Activated naive CD4-positive, alpha-beta T cell (primary cell): ENCODE results near the gene SV2C.
"Not testable (repeated sequence)": the region's sequence is repeated elsewhere in the genome, so short reads cannot be mapped to it uniquely, and the experiment has no call there.

Experiments
- DNase-seq, 4 experiments: peaks; one replicate each; lab custom pipeline; 2025; lab: John Stamatoyannopoulos, UW

The SV2C gene

DNA sequence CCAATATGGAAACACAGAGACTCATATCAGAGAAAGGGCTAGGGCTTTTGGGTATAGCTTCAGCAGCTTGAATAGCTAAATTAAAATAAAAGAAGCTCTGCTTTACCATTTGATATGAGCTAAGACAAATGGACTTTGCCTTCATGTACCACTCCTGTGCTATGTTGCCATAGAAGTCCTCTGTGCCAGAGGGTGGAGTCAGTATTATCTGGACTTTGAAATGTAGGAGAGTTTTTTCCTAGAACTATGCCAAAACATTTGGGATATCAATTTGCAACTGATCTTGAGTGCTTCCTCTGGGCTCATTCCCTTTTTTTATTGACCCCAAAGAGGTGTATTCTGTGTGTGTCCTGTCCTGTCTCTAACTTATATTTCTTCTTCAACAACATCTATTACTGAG is 219.5 kb downstream of the SV2C start:
- DNase-seq = not testable (repeated sequence)

DNA sequence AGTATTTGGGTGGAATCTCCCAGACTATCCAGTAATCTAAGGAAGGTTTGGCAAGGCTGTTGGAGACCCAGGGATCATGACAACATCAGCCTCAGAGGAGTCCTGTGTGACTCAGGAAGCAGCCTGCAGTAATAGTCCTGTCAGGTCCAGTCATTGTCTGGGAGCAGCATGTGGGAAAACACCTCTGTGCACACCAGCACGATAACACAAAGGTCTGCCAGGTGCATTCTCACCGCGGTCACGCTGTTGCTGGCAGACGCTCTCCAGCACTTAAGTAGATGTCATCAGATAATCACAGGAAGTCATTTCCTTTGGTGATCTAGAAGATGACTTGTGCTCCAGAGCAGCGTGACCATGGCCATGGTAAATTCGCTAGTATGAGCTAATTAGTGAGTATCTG is 220.7 kb downstream of the SV2C start:
- DNase-seq = no peak

DNA sequence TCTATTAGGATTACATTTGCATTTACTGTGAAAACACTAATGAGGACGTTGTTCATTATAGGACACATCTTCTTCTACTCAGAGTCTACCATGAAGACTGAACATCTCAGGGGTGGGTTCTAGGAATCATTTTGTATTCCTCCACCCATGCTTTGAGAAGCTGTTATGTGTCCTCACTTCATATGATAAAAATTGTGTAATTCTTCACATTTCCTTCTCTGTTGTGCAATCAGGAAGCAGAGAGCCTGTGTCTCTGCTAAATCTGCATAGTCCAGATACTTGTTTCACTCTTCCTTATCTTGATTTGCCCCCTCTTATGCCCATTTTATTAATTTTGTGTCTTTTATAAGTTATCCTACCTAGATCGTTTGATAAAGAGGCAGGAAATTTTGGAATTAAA is 222.1 kb downstream of the SV2C start:
- DNase-seq = no peak

DNA sequence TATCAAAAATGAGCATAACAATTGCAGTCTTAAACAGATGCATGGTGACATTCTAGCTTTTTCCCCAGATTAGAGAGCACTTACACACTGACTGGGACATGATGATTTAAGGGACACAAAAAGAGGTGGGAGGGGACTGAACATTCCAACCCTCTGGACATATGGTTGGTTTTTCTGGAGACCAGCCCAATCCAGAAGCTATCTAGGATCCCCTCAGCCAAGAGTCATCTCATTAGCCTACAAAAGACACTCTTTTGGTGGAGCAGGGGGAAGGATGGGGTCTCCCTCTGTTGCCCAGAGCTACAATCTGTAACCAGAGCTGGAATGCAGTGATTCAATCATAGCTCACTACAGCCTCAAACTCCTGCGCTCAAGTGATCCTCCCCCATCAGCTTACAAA is 222.6 kb downstream of the SV2C start:
- no peak for DNase-seq

DNA sequence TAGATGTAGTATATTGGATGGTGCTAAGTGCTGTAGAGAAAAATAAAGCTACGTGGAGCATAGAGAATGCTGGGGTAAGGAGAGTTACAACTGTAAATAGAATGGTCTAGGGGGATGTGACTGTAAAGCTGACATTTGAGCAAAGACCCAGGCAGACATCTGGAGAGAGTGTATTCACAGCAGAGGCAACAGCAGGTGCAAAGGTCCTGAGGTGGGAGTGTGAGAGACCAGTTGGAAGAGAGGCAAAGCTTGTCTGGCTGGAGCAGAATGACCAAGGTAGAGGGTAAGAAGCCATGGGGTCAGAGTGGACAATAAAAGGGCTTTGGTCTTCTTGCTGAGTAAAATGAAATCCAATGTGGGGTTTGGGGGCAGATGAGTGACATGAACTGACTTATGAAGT is 227.0 kb downstream of the SV2C start:
- DNase-seq = no peak

DNA sequence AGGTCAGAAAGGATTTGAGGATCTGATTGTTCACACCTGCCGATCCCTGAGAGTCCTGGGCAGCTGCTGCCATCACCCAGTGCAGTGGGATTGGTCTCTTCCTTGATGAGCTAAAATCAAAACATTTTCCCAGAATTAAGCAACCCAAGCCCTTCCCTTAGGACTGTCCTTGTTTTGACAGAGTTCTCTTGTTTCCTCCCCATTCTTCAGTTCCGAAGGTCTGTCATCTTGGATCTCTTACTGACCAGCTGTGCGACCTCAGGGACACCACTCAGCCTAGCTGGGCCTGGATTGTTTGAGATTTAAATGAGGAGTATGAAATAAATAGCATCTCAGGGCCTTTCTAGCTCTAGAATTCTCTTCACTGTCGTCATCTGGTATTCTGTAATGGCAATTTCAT is 229.6 kb downstream of the SV2C start:
- no peak for DNase-seq

DNA sequence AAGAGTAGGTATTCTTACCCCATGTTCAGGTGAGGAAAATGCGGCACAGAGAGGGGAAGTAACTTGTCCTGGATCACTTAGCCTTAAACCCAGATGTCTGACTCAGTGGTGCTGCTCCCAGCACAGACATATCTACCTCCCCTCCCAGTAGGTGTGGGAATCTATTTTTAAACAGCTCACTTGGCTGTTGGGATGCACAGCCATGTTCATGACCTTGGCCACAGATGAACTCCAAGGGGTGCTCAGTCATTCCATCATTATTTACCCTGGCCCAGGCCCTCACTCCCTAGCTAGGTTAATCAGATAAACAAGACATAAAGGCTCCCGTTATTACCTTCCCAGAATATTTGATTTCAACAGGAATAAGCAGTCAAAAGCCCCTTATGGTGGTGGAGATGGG is 231.5 kb downstream of the SV2C start:
- DNase-seq = no peak

DNA sequence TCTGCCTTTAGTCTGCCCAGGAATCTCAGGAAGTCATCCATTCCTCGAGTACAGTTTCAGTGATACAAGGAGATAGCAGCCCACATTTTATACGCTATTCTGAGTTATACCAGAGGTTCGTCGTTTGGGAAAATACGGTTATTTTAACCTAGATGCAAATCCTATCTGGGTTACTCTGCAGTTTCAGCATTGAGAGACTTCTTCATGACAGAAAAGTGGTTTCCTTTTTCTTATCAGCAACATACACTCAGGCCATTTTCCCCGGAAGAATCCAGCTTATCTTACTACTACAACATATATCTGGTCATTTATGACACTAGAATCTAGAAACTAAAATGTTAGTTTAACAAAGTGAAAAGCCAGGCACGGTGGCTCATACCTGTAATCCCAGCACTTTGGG is 236.5 kb downstream of the SV2C start:
- DNase-seq = no peak

DNA sequence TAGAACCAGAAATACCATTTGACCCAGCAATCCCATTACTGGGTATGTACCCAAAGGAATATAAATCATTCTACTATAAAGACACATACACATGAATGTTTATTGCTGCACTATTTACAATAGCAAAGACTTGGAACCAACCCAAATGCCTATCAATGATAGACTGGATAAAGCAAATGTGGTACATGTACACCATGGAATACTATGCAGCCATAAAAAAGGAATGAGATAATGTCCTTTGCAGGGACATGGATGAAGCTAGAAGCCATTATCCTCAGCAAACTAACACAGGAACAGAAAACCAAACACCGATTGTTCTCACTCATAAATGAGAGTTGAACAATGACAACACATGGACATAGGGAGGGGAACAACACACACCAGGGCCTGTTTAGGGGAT is 240.3 kb downstream of the SV2C start:
- DNase-seq = not testable (repeated sequence)

DNA sequence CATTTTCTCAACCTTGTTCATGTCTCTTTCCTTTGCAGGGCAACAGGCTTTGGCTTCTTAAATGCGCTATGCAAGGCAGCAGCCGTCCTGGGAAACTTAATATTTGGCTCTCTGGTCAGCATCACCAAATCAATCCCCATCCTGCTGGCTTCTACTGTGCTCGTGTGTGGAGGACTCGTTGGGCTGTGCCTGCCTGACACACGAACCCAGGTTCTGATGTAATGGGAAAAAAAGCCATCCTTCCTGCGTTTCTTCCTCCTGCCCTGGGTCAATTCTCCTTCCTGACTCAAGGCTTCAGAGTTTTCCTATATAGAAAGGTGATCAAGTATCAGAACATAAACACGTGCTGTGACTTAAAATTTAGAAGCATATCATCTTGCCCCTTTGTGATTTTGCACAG is 242.1 kb downstream of the SV2C start:
- DNase-seq = no peak

DNA sequence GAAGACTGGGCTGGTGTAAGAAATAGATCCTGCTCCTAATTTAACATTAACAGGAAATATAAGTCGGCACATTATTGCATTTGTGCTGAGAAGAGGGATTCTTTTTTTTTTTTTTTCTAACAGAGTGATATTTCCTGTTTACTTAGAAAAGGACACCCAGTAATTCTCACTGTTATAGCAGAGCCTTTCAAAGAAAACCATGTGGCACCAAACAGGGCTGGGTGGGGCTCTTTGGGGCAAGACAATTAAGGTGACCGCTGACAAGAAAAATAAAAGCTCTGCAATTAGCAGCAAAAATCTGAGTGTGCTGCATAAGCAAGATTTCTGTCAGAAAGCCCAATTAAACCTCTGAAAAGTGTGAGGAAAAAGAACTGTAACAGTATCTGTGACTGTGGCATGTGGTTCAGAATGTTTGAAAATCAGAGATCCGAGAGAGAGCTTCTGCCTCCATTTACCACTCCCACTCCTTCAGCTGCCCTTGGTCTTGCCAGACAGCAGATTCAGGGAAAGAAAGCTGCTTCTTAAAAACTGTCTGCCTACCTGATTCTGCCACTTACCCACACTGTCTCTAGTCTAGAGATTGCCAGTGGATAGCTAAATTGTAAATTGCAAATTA is 242.8 kb downstream of the SV2C start:
- DNase-seq = no peak

DNA sequence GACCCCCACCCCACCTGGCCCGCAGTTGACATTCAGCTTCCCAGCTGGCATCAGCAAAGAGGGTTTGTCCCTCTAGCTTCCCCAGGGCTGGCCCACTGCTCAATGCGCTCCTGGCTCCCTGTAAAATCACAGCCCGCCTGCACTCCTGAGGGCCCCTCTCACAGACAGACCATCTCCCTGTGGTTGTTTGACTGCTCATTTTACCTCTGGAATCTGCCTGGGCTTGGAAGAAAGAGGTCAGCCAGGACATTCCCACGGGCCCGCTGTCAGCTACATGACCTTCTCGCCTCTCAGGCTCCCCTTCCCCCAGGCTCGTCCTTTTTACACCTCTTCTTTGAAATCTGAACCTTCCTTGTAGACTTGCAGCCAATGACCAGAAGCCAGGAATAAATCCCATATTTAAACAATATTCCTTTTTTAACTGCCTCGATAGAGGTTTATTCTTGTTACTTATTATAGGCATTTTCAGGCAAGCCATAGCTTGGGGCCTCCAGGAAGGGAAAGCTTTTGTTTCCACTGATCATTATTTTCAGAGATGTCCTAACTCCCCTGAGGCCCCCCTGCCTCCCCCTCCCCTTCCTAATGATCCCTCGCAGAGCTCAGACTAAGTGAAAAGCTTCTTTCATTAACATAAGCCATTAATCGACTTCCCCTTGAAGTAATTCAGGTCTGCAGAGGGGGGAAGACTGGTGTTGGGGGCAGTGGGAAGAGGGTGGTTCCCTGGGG is 243.6 kb downstream of the SV2C start:
- DNase-seq = no peak

DNA sequence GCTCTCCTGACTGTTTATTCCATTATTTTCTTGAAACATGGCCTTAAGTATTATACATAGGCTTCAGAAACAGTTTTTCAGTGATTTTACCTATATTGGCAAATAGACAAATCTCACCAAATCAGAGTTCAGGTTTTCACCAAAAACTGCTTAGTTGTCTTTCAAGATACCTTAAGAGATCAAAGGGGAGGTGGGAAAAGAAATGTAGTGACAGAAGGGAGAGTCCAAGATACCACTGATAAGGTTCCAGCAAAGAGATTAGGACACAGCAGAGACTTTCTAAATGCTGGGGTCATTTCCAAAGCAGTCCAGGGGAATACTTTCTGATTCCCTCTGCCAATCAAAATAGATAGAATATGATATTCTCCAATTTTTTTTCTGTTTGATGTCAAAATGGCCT is 246.2 kb downstream of the SV2C start:
- no peak for DNase-seq

DNA sequence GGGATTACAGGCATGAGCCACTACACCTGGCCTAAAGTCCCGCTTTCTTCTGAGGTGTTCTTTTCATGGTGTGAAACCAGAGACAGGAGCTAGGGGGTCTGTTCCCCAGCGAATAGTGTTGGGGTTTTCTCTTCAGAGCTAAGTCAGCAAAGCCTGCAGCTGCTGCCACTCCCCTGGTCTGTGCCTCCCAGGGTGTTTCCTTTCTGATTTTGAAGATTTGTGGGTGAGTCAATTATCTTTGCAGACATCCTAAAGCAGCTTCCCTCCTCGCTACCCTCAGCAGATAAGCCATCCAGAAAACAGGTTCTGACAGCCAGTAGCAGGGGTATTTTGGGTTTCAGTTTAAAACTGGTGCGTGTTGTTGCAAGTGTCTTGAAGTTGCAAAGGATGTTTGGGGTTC is 247.9 kb downstream of the SV2C start:
- no peak for DNase-seq

DNA sequence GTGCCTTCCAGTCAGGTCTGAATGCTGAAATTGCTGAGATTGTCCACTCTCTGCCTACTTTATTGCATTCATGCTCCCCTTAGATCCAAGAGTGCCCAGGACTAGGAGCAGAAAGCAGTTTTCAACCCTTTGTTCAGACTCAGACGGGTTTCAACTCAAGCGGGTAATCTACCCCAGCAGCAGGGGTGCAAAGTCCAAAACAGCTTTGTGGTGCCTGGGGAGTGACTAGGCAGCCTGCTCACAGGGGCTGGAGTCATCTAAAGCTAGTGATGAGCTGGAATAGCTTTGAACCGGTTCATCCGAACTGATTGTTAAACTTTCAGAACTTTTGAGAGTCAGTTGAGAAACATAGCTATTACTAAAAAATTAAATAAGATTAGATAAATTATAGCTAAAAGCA is 248.9 kb downstream of the SV2C start:
- DNase-seq = no peak

DNA sequence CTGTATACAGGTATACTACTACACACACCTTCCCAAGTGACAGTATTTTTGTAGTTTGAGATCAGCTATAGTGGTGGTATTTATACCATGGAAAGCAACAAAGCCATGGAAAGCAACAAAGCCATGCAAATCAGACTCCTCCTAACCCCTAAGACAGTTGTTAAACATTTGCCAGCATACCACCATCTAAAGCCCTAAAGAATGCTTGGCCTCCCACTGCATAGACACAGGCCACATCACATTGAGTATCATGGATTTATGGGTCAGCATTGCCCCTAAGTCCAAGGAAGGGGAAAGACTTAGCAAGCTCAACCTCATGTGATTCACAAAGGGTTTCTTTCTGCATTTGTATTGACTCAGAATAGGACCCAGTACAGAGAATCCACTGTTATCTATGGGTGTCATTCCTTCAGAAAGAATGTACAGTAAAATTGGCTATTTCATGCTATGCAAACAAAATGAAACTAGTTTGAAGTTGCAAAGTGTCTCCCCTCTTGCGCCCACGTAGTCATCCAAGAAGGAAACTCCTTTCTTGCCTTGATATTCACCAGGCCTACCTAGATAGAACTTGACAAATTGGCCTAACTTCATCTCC is 249.5 kb downstream of the SV2C start:
- DNase-seq = no peak

DNA sequence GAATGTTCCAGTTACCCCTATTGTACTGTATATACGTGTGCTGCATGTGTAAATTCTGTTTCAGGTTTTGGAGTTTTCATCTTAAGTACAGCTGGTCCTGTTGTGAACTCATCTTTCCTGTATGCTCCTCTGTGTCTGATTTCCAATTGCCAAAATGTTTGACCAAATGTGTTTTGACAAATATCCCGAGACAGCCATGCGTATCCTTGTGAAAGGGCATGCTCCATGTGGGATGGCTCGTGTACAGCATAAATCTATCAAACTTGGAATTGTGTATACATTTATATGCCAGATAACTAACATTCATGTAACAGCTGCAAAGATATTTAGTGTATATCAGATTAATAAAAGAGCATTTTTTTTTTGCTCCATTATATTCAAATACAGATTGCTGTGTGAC is 250.4 kb downstream of the SV2C start:
- no peak for DNase-seq

DNA sequence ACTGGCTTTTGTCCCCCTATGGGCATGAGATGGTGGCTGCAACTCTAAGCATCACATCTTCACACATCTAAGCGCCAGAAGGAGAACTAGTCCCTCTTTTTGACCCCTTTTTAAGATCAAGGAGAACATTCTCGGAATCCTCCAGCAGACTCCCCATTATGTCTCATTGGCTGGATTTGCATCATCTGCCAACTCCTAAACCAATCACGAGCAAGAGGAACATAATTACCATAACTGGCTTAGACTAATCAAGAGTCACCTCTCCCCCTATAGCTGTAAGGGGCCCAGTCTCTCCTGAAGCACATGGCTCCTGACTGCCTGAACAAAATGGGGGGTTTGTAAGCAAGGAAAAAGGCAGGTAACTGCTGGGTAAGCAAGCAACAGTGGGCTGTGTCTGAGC is 251.4 kb downstream of the SV2C start:
- no peak for DNase-seq

DNA sequence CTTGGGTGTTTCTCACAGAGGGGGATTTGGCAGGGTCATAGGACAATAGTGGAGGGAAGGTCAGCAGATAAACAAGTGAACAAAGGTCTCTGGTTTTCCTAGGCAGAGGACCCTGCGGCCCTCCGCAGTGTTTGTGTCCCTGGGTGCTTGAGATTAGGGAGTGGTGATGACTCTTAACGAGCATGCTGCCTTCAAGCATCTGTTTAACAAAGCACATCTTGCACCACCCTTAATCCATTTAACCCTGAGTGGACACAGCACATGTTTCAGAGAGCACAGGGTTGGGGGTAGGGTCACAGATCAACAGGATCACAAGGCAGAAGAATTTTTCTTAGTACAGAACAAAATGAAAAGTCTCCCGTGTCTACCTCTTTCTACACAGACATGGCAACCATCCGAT is 252.3 kb downstream of the SV2C start:
- DNase-seq = not testable (repeated sequence)

DNA sequence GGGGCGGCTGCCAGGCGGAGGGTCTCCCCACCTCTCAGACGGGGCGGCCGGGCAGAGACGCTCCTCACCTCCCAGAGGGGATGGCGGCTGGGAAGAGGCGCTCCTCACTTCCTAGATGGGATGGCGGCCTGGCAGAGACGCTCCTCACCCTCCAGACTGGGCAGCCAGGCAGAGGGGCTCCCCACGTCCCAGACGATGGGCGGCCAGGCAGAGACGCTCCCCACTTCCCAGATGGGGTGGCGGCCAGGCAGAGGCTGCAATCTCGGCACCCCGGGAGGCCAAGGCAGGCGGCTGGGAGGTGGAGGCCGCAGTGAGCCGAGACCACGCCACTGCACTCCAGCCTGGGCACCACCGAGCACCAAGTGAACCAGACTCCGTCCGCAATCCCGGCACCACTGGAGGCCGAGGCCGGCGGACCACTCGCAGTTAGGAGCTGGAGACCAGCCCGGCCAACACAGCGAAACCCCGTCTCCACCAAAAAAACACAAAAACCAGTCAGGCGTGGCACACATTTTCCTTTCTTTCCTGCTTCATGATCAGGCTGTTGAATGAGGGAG is 253.1 kb downstream of the SV2C start:
- DNase-seq = not testable (repeated sequence)

DNA sequence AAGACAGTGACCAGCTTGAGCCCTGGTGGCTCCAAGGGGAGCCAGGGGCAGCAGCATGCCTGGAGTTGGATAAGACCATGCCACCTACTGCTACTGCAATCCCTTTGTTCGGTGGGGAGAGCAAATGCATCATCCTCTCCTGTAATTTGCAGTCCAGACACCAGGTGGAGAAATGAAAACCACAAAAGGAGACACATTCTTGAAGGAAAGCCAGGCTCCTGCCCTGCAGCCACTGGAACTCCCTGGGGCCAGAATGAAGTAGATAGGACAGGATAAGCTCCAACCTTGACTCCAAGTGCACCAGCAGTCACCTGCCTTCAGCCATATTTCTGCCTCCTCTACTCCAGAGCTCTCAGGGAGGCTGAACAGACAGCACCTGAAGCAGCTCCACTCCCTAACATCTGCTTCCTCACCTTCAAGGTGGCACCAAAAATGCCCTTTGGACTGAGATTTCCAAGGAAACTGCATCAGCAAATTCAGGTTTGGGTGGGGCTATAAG is 254.8 kb downstream of the SV2C start:
- DNase-seq = peak in 1 of 4 experiments; percentile 8

DNA sequence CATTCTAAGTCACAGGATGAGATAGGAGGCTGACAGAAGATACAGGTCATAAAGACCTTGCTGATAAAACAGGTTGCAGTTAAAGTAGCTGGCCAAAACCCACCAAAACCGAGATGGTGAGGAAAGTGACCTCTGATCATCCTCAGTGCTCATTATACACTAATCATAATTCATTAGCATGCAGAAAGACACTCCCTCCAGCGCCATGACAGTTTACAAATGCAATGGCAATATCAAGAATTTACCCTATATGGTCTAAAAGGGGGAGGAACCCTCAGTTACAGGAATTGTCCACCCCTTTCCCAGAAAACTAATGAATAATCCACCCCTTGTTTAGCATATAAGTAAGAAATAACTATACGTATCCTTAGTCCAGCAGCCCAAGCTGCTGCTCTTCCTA is 256.7 kb downstream of the SV2C start:
- no peak for DNase-seq

DNA sequence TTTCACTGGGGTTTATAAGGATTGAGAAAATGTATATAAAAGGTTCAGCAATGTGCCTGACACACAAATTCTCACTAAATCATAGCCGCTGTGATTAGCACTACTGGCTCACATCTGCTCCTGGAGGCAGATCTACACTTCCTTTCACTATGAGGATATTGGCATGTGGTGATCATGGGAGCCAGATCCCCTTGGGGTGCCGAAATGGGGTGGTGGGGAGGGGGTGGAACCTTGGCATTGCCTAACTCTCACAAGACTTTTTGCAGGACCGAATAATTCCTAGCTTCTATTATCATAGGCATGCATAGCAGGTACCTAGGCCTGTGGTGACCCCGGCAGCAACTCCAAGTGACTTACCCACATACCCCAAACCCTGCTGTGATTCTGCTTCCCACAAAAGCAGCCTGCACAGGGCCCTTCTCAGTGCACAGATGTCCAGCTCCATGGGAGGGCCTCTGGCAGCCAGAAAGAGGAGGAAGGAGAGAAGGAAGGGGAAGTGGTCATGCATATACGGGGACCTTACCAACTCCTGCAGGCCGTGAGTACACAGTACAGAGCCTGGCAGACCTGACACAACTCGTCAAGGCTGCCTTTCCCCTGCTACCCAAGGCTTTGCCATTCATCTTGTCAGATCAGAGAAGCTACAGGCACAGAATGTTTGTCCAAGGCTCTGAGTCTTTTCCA is 258.6 kb downstream of the SV2C start:
- no peak for DNase-seq
